ENCODE results near the gene ZNF225. TPM values are rescaled to one million over a fixed set of nuclear protein-coding genes. Genes with fewer than 3 reads are reported as not detected.

The ZNF225 gene
- total RNA-seq, 2 experiments from 2014 or later = 2.4 to 6.1 TPM

GRCh38 chr19:44092108-44092507 is 21.1 kb upstream of the ZNF225 start:
- no peaks in the 10 kb centered on the region for H4K20me1 ChIP-seq (ENCODE audit: insufficient read depth, low read length)
- CTCF ChIA-PET (ENCODE audit: unreplicated experiment) = no interaction called here
- no peak overlapping the region for H2AFZ ChIP-seq (ENCODE audit: low read length)
- H3K79me2 ChIP-seq (ENCODE audit: insufficient read depth, low read depth, low read length) = peaks cover 9% of the 10 kb centered on the region; the same call in 1 of the 2 replicates
- no peak overlapping the region for H3K4me3 ChIP-seq (ENCODE audit: low read depth, low read length, poor library complexity, severe bottlenecking)
- peaks cover 11% of the 10 kb centered on the region for H3K4me1 ChIP-seq (ENCODE audit: insufficient read depth, low read length, poor library complexity, severe bottlenecking)
- POLR2A ChIA-PET = no interaction called here
- H3K36me3 ChIP-seq (ENCODE audit: insufficient read depth, low read length) = peaks cover 10% of the 10 kb centered on the region
- no peak overlapping the region for H3K4me2 ChIP-seq (ENCODE audit: low read length)
- no peak overlapping the region for H3K27ac ChIP-seq (ENCODE audit: low read depth, low read length, poor library complexity, severe bottlenecking)
- TF ChIP-seq EZH2phosphoT487 (IDR thresholded peaks at IDR 0.05; ENCODE audit: borderline replicate concordance, low read depth, low read length) (no peak), CTCF (conservative IDR thresholded peaks at IDR 0.05; ENCODE audit: low read length) (no peak)
- H3K9me3 ChIP-seq (ENCODE audit: low read length) = no peaks in the 10 kb centered on the region
- no TSS peak for BruUV-seq (replicated peaks)
- no peaks in the 10 kb centered on the region for H3K9me2 ChIP-seq (ENCODE audit: insufficient read depth, low read length)
- intact Hi-C loops (cut with micrococcal nuclease; ENCODE audit: unreplicated experiment) = loop anchor here (10.0 kb wide), 2 partner anchors 87 to 123 kb away; partner anchors contain the start of genes ZNF227 and ZNF230
- no peak for DNase-seq (ENCODE audit: low spot score)

GRCh38 chr19:44093931-44094765 is 19.1 kb upstream of the ZNF225 start, which contains the start of gene ZNF224:
TSS of gene ZNF224 (plus strand) at chr19:44094361. CDS start at chr19:44097874, 3,513 bp downstream.
- DNase-seq (ENCODE audit: low spot score) = peak; percentile 92
- peaks cover 29% of the 10 kb centered on the region for H3K36me3 ChIP-seq (ENCODE audit: insufficient read depth, low read length)
- ChIA-PET POLR2A (interaction anchor here (0.6 to 1.1 kb wide), 2 partner anchors 211 to 426 kb away, joined by 3 read pairs; partner anchors contain the start of gene ZNF235), CTCF (ENCODE audit: unreplicated experiment) (no interaction called here)
- no peaks in the 10 kb centered on the region for H3K9me2 ChIP-seq (ENCODE audit: insufficient read depth, low read length)
- TF ChIP-seq CTCF (conservative IDR thresholded peaks at IDR 0.05; ENCODE audit: low read length) (no peak), EZH2phosphoT487 (IDR thresholded peaks at IDR 0.05; ENCODE audit: borderline replicate concordance, low read depth, low read length) (no peak)
- H4K20me1 ChIP-seq (ENCODE audit: insufficient read depth, low read length) = no peaks in the 10 kb centered on the region
- peak within 1 kb of the TSS; percentile 88 for H3K4me2 ChIP-seq (ENCODE audit: low read length)
- H3K4me1 ChIP-seq (ENCODE audit: insufficient read depth, low read length, poor library complexity, severe bottlenecking) = peaks cover 11% of the 10 kb centered on the region
- intact Hi-C loops (cut with micrococcal nuclease; ENCODE audit: unreplicated experiment) = loop anchor here (1.0 to 10.0 kb wide), 3 partner anchors 19 to 121 kb away; partner anchors contain the start of genes ZNF225, ZNF227 and ZNF230
- H3K9me3 ChIP-seq (ENCODE audit: low read length) = no peaks in the 10 kb centered on the region
- peaks cover 9% of the 10 kb centered on the region; the same call in 1 of the 2 replicates for H3K79me2 ChIP-seq (ENCODE audit: insufficient read depth, low read depth, low read length)
- peak within 1 kb of the TSS; percentile 100 for H2AFZ ChIP-seq (ENCODE audit: low read length)
- no TSS peak for BruUV-seq (replicated peaks)
- H3K4me3 ChIP-seq (ENCODE audit: low read depth, low read length, poor library complexity, severe bottlenecking) = peak within 1 kb of the TSS; percentile 92
- H3K27ac ChIP-seq (ENCODE audit: low read depth, low read length, poor library complexity, severe bottlenecking) = peak within 1 kb of the TSS; percentile 19
